Vagina (tissue), 2 donors: ENCODE measurements around the gene RHBDD1.

Experiments used
- CTCF ChIP-seq, 3 experiments: fragments of 450-650 bp in 2 of 3; fragments of 200-600 bp in 1 of 3; sonication (generic) in 1 of 3; IDR thresholded peaks; one replicate each; pipeline ENCODE4 v1.5.1; 2017 to 2019; ENCODE audit warnings: antibody characterized with exemption in 3 of 3, mild to moderate bottlenecking in 2 of 3, moderate library complexity in 2 of 3
- POLR2A ChIP-seq, 2 donors: fragments of 450-650 bp; IDR thresholded peaks; one replicate each; pipeline ENCODE4 v1.6.1; 2017; ENCODE audit warnings: antibody characterized with exemption in 2 of 2, mild to moderate bottlenecking in 2 of 2, moderate library complexity in 2 of 2
- POLR2AphosphoS5 ChIP-seq, 2 donors: sonication (generic); formaldehyde crosslinking; IDR thresholded peaks; one replicate each; pipeline ENCODE4 v1.9.0; 2017; ENCODE audit warnings: antibody characterized with exemption in 2 of 2, mild to moderate bottlenecking in 2 of 2, low read depth in 1 of 2; ENCODE audit not compliant: insufficient read depth in 1 of 2

GRCh38 chr2:226993171-226993570 lies 157.3 kb downstream of the RHBDD1 start:
- TF ChIP-seq CTCF (IDR thresholded peaks at IDR 0.05): no peak
- no peak for TF ChIP-seq POLR2A (IDR thresholded peaks at IDR 0.05)
- no peak for TF ChIP-seq POLR2AphosphoS5 (IDR thresholded peaks at IDR 0.05; ENCODE audit: insufficient read depth in 1 of 2, low read depth in 1 of 2)
